Fibroblast of lung (primary cell): ENCODE data around the gene MEGF9.

Experiments
- CTCF ChIP-seq, 2 donors: IDR thresholded peaks in 1 of 2; conservative IDR thresholded peaks in 1 of 2; 1 replicate in 1 of 2; 2 replicates in 1 of 2; pipeline ENCODE4 v1.5.1; 2011 to 2012; ENCODE audit warnings: low read length in 2 of 2, control low read depth in 1 of 2, inconsistent platforms in 1 of 2, low read depth in 1 of 2, mild to moderate bottlenecking in 1 of 2
- EZH2 ChIP-seq: IDR thresholded peaks from 2 replicates; pipeline ENCODE4 v1.5.1; 2012; ENCODE audit warnings: low read length, control low read depth, mild to moderate bottlenecking; ENCODE audit errors: missing control alignments

GRCh38 chr9:120698766-120699165, 15.5 kb downstream of the MEGF9 start:
- TF ChIP-seq CTCF (conservative IDR thresholded peaks at IDR 0.05 in 1 of 2, IDR thresholded peaks at IDR 0.05 in 1 of 2; ENCODE audit: low read depth in 1 of 2, low read length in 2 of 2): no peak
- no peak for TF ChIP-seq EZH2
